Measurements from ENCODE around the gene GTF3C5.

DNA sequence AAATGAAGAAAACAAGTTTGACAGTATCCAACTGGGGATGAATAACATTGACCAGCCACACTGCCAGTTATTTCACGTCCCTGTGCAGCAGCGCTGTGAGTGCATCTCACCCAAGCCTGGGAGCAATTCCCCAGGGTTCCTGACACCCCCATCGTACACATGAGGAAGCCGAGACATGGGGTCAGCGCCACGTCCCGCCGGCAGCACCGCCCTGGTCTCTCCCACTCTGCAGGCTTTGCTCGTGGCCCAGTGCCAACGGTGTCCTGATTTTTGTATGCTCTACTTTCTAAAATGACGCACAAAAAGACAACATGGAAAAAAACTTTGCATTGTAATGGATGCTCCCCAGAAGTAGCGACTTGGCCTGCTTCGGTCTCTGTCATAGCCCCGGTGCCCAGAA, 14.3 kb downstream of the GTF3C5 start:
- no peak for TF ChIP-seq REST (IDR thresholded peaks at IDR 0.05; ENCODE audit: insufficient read depth in 1 of 2, low read depth in 2 of 2, low read length in 2 of 2)
- no peak for TF ChIP-seq SIN3A (IDR thresholded peaks at IDR 0.05; ENCODE audit: borderline replicate concordance, insufficient read depth, low read length)
- TF ChIP-seq POLR2AphosphoS5 (IDR thresholded peaks at IDR 0.05; ENCODE audit: low read depth, low read length): no peak
- no peak for TF ChIP-seq TAF1 (IDR thresholded peaks at IDR 0.05; ENCODE audit: borderline replicate concordance, insufficient read depth, low read length)

All from PFSK-1 (cell line).